ENCODE measurements around the gene BMP6.
"Not testable (repeated sequence)": the region's sequence is repeated elsewhere in the genome, so short reads cannot be mapped to it uniquely, and the experiment has no call there.

- not testable (repeated sequence) for TF ChIP-seq CTCF (IDR thresholded peaks at IDR 0.05; ENCODE audit: borderline replicate concordance, extremely low read depth, low read length, poor library complexity, severe bottlenecking); EZH2 (IDR thresholded peaks at IDR 0.05; ENCODE audit: borderline replicate concordance, low read depth, low read length, severe bottlenecking)
These were observed 166.5 kb downstream of the BMP6 start for GRCh38 chr6:7892367-7892766.
